ENCODE data around the gene XRRA1.

- no peak for TF ChIP-seq POLR2A (IDR thresholded peaks at IDR 0.05; ENCODE audit: low read length)
- TF ChIP-seq GATA1 (IDR thresholded peaks at IDR 0.05; ENCODE audit: low read depth, low read length), result no peak
Observed at GRCh38 chr11:74863410-74863809, 85.5 kb downstream of the XRRA1 start.
